Measurements from ENCODE around the gene PDE1A. TPM values are rescaled to one million over a fixed set of nuclear protein-coding genes. Genes with fewer than 3 reads are reported as not detected.

Gene PDE1A
- total RNA-seq, 2 experiments from 2014 or later = not detected

DNA sequence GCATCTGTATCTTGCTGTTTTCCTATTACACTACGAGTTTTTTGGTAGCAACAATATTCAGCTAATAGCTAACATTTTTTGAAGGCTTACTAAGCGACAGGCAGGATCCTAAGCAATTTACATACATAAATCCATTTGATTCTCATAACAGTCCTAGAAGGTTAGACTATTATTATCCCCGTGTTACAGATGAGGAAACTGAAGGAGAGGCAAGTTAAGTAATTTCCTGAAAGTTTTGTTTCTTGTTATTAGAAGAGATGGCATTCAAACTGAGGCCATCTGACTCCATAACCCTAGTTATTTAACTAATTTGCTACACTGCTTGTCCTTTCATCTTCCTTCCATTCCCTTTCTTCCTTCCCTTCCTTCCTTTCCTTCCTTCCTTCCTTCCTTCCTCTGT lies 68.2 kb downstream of the PDE1A start:
- Mint-ChIP-seq H3K9me3 (peaks cover 3% of the 10 kb centered on the region), H3K36me3 (ENCODE audit: low read depth) (no peaks in the 10 kb centered on the region), H3K27me3 (no peaks in the 10 kb centered on the region), H3K4me1 (ENCODE audit: low read depth) (no peaks in the 10 kb centered on the region), H3K4me3 (no peak overlapping the region), H3K27ac (no peak overlapping the region)
- Histone ChIP-seq H3K9me3 (ENCODE audit: control insufficient read depth in 1 of 2, insufficient read depth in 1 of 2, low read length in 2 of 2) (no peaks in the 10 kb centered on the region), H3K4me3 (ENCODE audit: low read length) (no peak overlapping the region), H3K36me3 (ENCODE audit: insufficient read depth, low read length) (no peaks in the 10 kb centered on the region), H3K4me1 (ENCODE audit: insufficient read depth, low read length) (no peaks in the 10 kb centered on the region), H3K27ac (ENCODE audit: low read depth in 1 of 2, low read length in 2 of 2) (no peak overlapping the region), H3K27me3 (ENCODE audit: control insufficient read depth in 1 of 2, insufficient read depth in 2 of 2, low read length in 2 of 2) (no peaks in the 10 kb centered on the region)
- intact Hi-C loops (cut with DNase I, micrococcal nuclease) = no loop called here
- TF ChIP-seq, protein P1, sequence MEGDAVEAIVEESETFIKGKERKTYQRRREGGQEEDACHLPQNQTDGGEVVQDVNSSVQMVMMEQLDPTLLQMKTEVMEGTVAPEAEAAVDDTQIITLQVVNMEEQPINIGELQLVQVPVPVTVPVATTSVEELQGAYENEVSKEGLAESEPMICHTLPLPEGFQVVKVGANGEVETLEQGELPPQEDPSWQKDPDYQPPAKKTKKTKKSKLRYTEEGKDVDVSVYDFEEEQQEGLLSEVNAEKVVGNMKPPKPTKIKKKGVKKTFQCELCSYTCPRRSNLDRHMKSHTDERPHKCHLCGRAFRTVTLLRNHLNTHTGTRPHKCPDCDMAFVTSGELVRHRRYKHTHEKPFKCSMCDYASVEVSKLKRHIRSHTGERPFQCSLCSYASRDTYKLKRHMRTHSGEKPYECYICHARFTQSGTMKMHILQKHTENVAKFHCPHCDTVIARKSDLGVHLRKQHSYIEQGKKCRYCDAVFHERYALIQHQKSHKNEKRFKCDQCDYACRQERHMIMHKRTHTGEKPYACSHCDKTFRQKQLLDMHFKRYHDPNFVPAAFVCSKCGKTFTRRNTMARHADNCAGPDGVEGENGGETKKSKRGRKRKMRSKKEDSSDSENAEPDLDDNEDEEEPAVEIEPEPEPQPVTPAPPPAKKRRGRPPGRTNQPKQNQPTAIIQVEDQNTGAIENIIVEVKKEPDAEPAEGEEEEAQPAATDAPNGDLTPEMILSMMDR (IDR thresholded peaks at IDR 0.05) = no peak
- DNase-seq = no peak
- ChIA-PET POLR2A (no interaction called here), CTCF (no interaction called here)
- no peak for ATAC-seq (ENCODE audit: poor library complexity)

DNA sequence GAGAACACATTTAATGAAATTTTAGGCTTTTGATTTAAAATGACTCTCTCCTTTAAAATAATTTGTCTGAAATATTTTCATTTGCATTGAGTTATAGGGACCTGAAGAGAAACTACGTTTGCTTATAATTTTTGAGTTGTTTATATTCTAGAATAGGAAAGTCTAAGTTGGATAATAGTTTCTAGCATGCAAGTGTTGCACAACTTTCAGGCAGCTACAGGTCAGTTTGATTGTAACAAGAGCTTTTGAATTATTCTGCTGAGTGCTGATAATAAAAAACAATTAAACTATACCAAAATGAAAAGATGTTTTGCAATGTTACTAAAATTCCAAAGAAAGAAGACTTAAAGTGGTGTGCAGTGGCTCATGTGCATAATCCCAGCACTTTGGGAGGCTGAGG lies 71.0 kb downstream of the PDE1A start:
- Histone ChIP-seq H3K4me1 (ENCODE audit: insufficient read depth, low read length) (no peaks in the 10 kb centered on the region), H3K4me3 (ENCODE audit: low read length) (no peak overlapping the region), H3K27me3 (ENCODE audit: control insufficient read depth in 1 of 2, insufficient read depth in 2 of 2, low read length in 2 of 2) (no peaks in the 10 kb centered on the region), H3K9me3 (ENCODE audit: control insufficient read depth in 1 of 2, insufficient read depth in 1 of 2, low read length in 2 of 2) (no peaks in the 10 kb centered on the region), H3K36me3 (ENCODE audit: insufficient read depth, low read length) (no peaks in the 10 kb centered on the region), H3K27ac (ENCODE audit: low read depth in 1 of 2, low read length in 2 of 2) (no peak overlapping the region)
- intact Hi-C loops (cut with DNase I, micrococcal nuclease) = no loop called here
- Mint-ChIP-seq H3K9me3 (peaks cover 3% of the 10 kb centered on the region), H3K36me3 (ENCODE audit: low read depth) (no peaks in the 10 kb centered on the region), H3K27me3 (no peaks in the 10 kb centered on the region), H3K4me1 (ENCODE audit: low read depth) (no peaks in the 10 kb centered on the region), H3K27ac (no peak overlapping the region), H3K4me3 (no peak overlapping the region)
- ATAC-seq (ENCODE audit: poor library complexity) = no peak
- CTCF ChIA-PET = no interaction called here
- POLR2A ChIA-PET = no interaction called here
- no peak for DNase-seq
- TF ChIP-seq, protein P1 (IDR thresholded peaks at IDR 0.05) = no peak

DNA sequence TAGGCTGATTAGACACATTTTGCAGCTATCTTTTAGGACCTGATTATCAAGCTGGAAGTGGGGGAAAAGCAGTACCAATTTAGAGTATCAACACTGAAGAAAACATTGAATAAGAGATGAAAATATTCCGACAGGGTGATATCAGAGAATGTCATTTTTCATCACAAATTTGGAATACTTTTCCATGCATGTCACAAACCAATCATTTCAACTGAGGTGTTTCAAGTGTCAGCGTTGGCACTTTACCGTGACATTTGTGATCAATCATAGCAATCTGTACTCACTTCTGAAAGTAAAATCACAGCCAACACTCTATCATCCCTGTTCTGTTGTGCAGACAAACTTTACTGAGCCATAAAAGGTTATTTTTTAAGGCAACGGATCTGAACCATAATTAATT lies 75.4 kb downstream of the PDE1A start:
- Histone ChIP-seq H3K27me3 (ENCODE audit: control insufficient read depth in 1 of 2, insufficient read depth in 2 of 2, low read length in 2 of 2) (no peaks in the 10 kb centered on the region), H3K4me3 (ENCODE audit: low read length) (no peak overlapping the region), H3K9me3 (ENCODE audit: control insufficient read depth in 1 of 2, insufficient read depth in 1 of 2, low read length in 2 of 2) (no peaks in the 10 kb centered on the region), H3K27ac (ENCODE audit: low read depth in 1 of 2, low read length in 2 of 2) (no peak overlapping the region), H3K36me3 (ENCODE audit: insufficient read depth, low read length) (no peaks in the 10 kb centered on the region), H3K4me1 (ENCODE audit: insufficient read depth, low read length) (no peaks in the 10 kb centered on the region)
- Mint-ChIP-seq H3K27me3 (no peaks in the 10 kb centered on the region), H3K27ac (no peak overlapping the region), H3K4me3 (no peak overlapping the region), H3K9me3 (no peaks in the 10 kb centered on the region), H3K4me1 (ENCODE audit: low read depth) (no peaks in the 10 kb centered on the region), H3K36me3 (ENCODE audit: low read depth) (no peaks in the 10 kb centered on the region)
- ATAC-seq (ENCODE audit: poor library complexity) = no peak
- intact Hi-C loops (cut with DNase I, micrococcal nuclease) = no loop called here
- DNase-seq = no peak
- TF ChIP-seq, protein P1 (IDR thresholded peaks at IDR 0.05) = no peak
- ChIA-PET CTCF (no interaction called here), POLR2A (no interaction called here)
